ENCODE data around the gene USP20. TPM values are rescaled to one million over a fixed set of nuclear protein-coding genes. Genes with fewer than 3 reads are reported as not detected.

USP20 gene
- total and polyA plus RNA-seq, 2 donors (not counting 3 experiments of a cell fraction or from before 2014, with no cell fraction given): 13.4 to 25.9 TPM

- POLR2A ChIA-PET: no interaction called here
Measured at GRCh38 chr9:129812385-129812784, 22.9 kb upstream of the USP20 start.

GRCh38 chr9:129813661-129814060 lies 21.6 kb upstream of the USP20 start:
- Histone ChIP-seq H3K9me3 (replicated peaks; ENCODE audit: control insufficient read depth, insufficient read depth, low read length) (no peaks in the 10 kb centered on the region), H2AFZ (ENCODE audit: low read depth, low read length) (no peak overlapping the region), H3K4me1 (ENCODE audit: control insufficient read depth, extremely low read depth, insufficient read depth, low read length) (no peaks in the 10 kb centered on the region), H3K9ac (replicated peaks; ENCODE audit: extremely low read depth, insufficient read depth, low read length) (no peak overlapping the region), H3K36me3 (ENCODE audit: control insufficient read depth in 2 of 2, extremely low read depth in 1 of 2, insufficient read depth in 2 of 2, low read length in 2 of 2) (peaks cover 8 to 18% of the 10 kb centered on the region in 2 experiments), H3K4me2 (ENCODE audit: insufficient read depth, low read length) (no peak overlapping the region), H3K27ac (ENCODE audit: insufficient read depth, low read depth, low read length) (no peak overlapping the region), H3K79me2 (ENCODE audit: control insufficient read depth, insufficient read depth, low read length) (no peaks in the 10 kb centered on the region), H4K20me1 (replicated peaks; ENCODE audit: control insufficient read depth, extremely low read depth, insufficient read depth, low read length) (no peaks in the 10 kb centered on the region), H3K27me3 (ENCODE audit: control insufficient read depth in 2 of 2, insufficient read depth in 2 of 2, low read length in 2 of 2) (no peaks in the 10 kb centered on the region), H3K9me1 (replicated peaks; ENCODE audit: control insufficient read depth, extremely low read depth, insufficient read depth, low read length) (no peaks in the 10 kb centered on the region), H3K4me3 (replicated peaks in 1 of 3; ENCODE audit: insufficient read depth in 1 of 3, low read depth in 1 of 3, low read length in 3 of 3) (no peak overlapping the region)
- no peak for DNase-seq (ENCODE audit: low read depth, low spot score)
- CTCF ChIA-PET: no interaction called here
- FAIRE-seq: no peak
- TF ChIP-seq EZH2 (IDR thresholded peaks at IDR 0.05; ENCODE audit: borderline replicate concordance, low read depth, low read length, severe bottlenecking): no peak
- no peak for TF ChIP-seq POLR2A (IDR thresholded peaks at IDR 0.05; ENCODE audit: low read depth, low read length)
- TF ChIP-seq GATA2 (IDR thresholded peaks at IDR 0.05; ENCODE audit: insufficient read depth, insufficient read length, low read depth, low read length): no peak
- TF ChIP-seq POLR2AphosphoS5 (IDR thresholded peaks at IDR 0.05; ENCODE audit: insufficient read depth, low read depth, low read length): no peak
- TF ChIP-seq FOS (IDR thresholded peaks at IDR 0.05; ENCODE audit: borderline replicate concordance, insufficient read depth, low read length): no peak
- TF ChIP-seq JUN (IDR thresholded peaks at IDR 0.05; ENCODE audit: borderline replicate concordance, insufficient read depth, insufficient read length, low read depth): no peak
- TF ChIP-seq MYC (IDR thresholded peaks at IDR 0.05; ENCODE audit: low read depth, low read length): no peak
- no peak for TF ChIP-seq MAX (IDR thresholded peaks at IDR 0.05; ENCODE audit: insufficient read depth, insufficient read length)
- no peak for TF ChIP-seq CTCF (IDR thresholded peaks at IDR 0.05; ENCODE audit: extremely low read depth in 1 of 2, insufficient read depth in 1 of 2, low read depth in 1 of 2, low read length in 2 of 2)
- intact Hi-C loops (cut with micrococcal nuclease) (no loop called here), dilution Hi-C loops (cut with MboI; ENCODE audit: extremely low pct_ligation_motif_present, low sequenced_read_pairs) (no loop called here)
- TSS peak; percentile 42 for BruUV-seq (replicated peaks)
- POLR2A ChIA-PET: no interaction called here

More at GRCh38 chr9:129812385-129812784, 22.9 kb upstream of the USP20 start:
- Histone ChIP-seq H3K9ac (replicated peaks; ENCODE audit: extremely low read depth, insufficient read depth, low read length) (no peak overlapping the region), H3K9me3 (replicated peaks; ENCODE audit: control insufficient read depth, insufficient read depth, low read length) (no peaks in the 10 kb centered on the region), H3K36me3 (ENCODE audit: control insufficient read depth in 2 of 2, extremely low read depth in 1 of 2, insufficient read depth in 2 of 2, low read length in 2 of 2) (peaks cover 8 to 13% of the 10 kb centered on the region in 2 experiments), H3K9me1 (replicated peaks; ENCODE audit: control insufficient read depth, extremely low read depth, insufficient read depth, low read length) (no peaks in the 10 kb centered on the region), H3K4me2 (ENCODE audit: insufficient read depth, low read length) (no peak overlapping the region), H3K27me3 (ENCODE audit: control insufficient read depth in 2 of 2, insufficient read depth in 2 of 2, low read length in 2 of 2) (no peaks in the 10 kb centered on the region), H3K79me2 (ENCODE audit: control insufficient read depth, insufficient read depth, low read length) (no peaks in the 10 kb centered on the region), H3K4me1 (ENCODE audit: control insufficient read depth, extremely low read depth, insufficient read depth, low read length) (no peaks in the 10 kb centered on the region), H3K27ac (ENCODE audit: insufficient read depth, low read depth, low read length) (no peak overlapping the region), H3K4me3 (replicated peaks in 1 of 3; ENCODE audit: insufficient read depth in 1 of 3, low read depth in 1 of 3, low read length in 3 of 3) (no peak overlapping the region), H2AFZ (ENCODE audit: low read depth, low read length) (no peak overlapping the region), H4K20me1 (replicated peaks; ENCODE audit: control insufficient read depth, extremely low read depth, insufficient read depth, low read length) (no peaks in the 10 kb centered on the region)
- DNase-seq (ENCODE audit: low read depth, low spot score) (no peak), FAIRE-seq (no peak)
- dilution Hi-C loops (cut with MboI; ENCODE audit: extremely low pct_ligation_motif_present, low sequenced_read_pairs): no loop called here
- CTCF ChIA-PET: no interaction called here
- intact Hi-C loops (cut with micrococcal nuclease): no loop called here
- TF ChIP-seq GATA2 (IDR thresholded peaks at IDR 0.05; ENCODE audit: insufficient read depth, insufficient read length, low read depth, low read length) (no peak), MYC (IDR thresholded peaks at IDR 0.05; ENCODE audit: low read depth, low read length) (no peak), JUN (IDR thresholded peaks at IDR 0.05; ENCODE audit: borderline replicate concordance, insufficient read depth, insufficient read length, low read depth) (no peak)
- no TSS peak for BruUV-seq (replicated peaks)
